Fibroblast of lung (primary cell): ENCODE results near the gene CCDC181. TPM values are rescaled to one million over a fixed set of nuclear protein-coding genes. Genes with fewer than 3 reads are reported as not detected.

Source experiments
- DNase-seq, 2 donors: peaks; one replicate each; pipeline versions ENCODE4 v3.0.0 to v3.0.0-alpha.2; 2010; ENCODE audit warnings: low read depth in 2 of 2
- H2AFZ ChIP-seq: 2 replicates; pipeline ENCODE4 v1.5.1; 2012; ENCODE audit warnings: low read length, control low read depth, inconsistent platforms
- H3K27ac ChIP-seq: 2 replicates; pipeline ENCODE4 v1.5.1; 2011; ENCODE audit warnings: low read length, control low read depth; ENCODE audit not compliant: insufficient read depth
- H3K27me3 ChIP-seq: 2 replicates; pipeline ENCODE4 v1.5.1; 2011; ENCODE audit warnings: mild to moderate bottlenecking, low read length; ENCODE audit not compliant: control insufficient read depth, insufficient read depth
- H3K36me3 ChIP-seq: 2 replicates; pipeline ENCODE4 v1.5.1; 2011; ENCODE audit warnings: low read length; ENCODE audit not compliant: control insufficient read depth, insufficient read depth
- H3K4me1 ChIP-seq: 2 replicates; pipeline ENCODE4 v1.5.1; 2011; ENCODE audit warnings: low read length; ENCODE audit not compliant: control insufficient read depth, insufficient read depth; ENCODE audit errors: extremely low read depth
- H3K4me2 ChIP-seq: 2 replicates; pipeline ENCODE4 v1.5.1; 2011; ENCODE audit warnings: low read length, control low read depth; ENCODE audit not compliant: insufficient read depth; ENCODE audit errors: extremely low read depth
- H3K4me3 ChIP-seq, 4 experiments: fragments of 200-600 bp in 1 of 4; sonication (generic) in 1 of 4; replicated peaks in 1 of 4; 2 replicates each; pipeline ENCODE4 v1.5.1; 2011 to 2016; ENCODE audit warnings: low read length in 4 of 4, low read depth in 3 of 4, mild to moderate bottlenecking in 3 of 4, control low read depth in 2 of 4, inconsistent platforms in 1 of 4, mixed read lengths in 1 of 4; ENCODE audit not compliant: insufficient read depth in 1 of 4; ENCODE audit errors: control extremely low read depth in 1 of 4
- H3K79me2 ChIP-seq: 2 replicates; pipeline ENCODE4 v1.5.1; 2012; ENCODE audit warnings: mild to moderate bottlenecking, low read length, inconsistent platforms; ENCODE audit not compliant: control insufficient read depth, insufficient read depth
- H3K9ac ChIP-seq: 2 replicates; pipeline ENCODE4 v1.5.1; 2011; ENCODE audit warnings: mild to moderate bottlenecking, low read length, control low read depth; ENCODE audit not compliant: insufficient read depth
- H3K9me3 ChIP-seq: 2 replicates; pipeline ENCODE4 v1.5.1; 2012; ENCODE audit warnings: low read depth, low read length; ENCODE audit not compliant: control insufficient read depth, insufficient read depth
- H4K20me1 ChIP-seq: 2 replicates; pipeline ENCODE4 v1.5.1; 2011; ENCODE audit warnings: low read length; ENCODE audit not compliant: control insufficient read depth, insufficient read depth; ENCODE audit errors: extremely low read depth
- EZH2 ChIP-seq: IDR thresholded peaks from 2 replicates; pipeline ENCODE4 v1.5.1; 2012; ENCODE audit warnings: low read length, control low read depth, mild to moderate bottlenecking; ENCODE audit errors: missing control alignments
- polyA plus RNA-seq, 2 donors: library from polyadenylated mRNA; depleted of rRNA in 1 of 2; stranded (reverse) in 1 of 2; unstranded in 1 of 2; fragments of >200 nt; gene quantifications; 2 replicates each; pipeline ENCODE4 v1.2.1, GENCODE V29; 2011 to 2012; ENCODE audit warnings: missing spikeins in 1 of 2
- total RNA-seq: library from RNA; depleted of rRNA; stranded (reverse); fragments of >200 nt; gene quantifications from 2 replicates; pipeline ENCODE4 v1.2.1, GENCODE V29; 2014
- TF ChIP-seq, protein P1 (sequence below), 2 donors: IDR thresholded peaks in 1 of 2; conservative IDR thresholded peaks in 1 of 2; 1 replicate in 1 of 2; 2 replicates in 1 of 2; pipeline ENCODE4 v1.5.1; 2011 to 2012; ENCODE audit warnings: low read length in 2 of 2, control low read depth in 1 of 2, inconsistent platforms in 1 of 2, low read depth in 1 of 2, mild to moderate bottlenecking in 1 of 2

The CCDC181 gene
- total and polyA plus RNA-seq, 2 donors (not counting 1 experiment from before 2014, with no cell fraction given) = 0.40 to 0.66 TPM

DNA sequence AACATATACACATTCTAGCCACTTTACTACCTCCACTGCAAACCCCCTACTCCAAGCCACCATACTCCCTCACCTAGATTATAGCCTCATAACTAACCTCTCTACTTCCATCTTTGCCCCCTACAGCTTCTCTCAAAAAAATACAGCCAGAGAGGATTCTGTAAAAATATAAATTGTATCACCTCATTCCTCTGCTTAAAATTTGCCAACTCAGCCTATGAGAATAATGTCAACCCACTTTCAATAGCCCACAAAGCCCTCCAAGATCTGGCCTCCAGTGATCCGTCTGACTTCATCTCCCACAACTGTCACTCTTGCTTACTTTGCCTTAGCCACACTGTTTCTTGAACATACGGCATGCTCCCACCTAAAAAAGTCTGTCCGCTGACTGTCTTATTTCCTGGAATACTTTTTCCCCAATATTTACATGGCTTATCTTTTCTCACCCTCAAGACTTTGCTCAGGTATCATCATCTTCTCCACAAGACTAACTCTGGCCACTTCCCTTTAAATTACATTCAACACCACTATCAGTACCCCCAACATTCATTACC is 81.2 kb downstream of the CCDC181 start:
- no peak for DNase-seq
- no peaks in the 10 kb centered on the region for H3K4me1 ChIP-seq
- H3K27ac ChIP-seq = no peak overlapping the region
- H3K4me3 ChIP-seq = no peak overlapping the region
- no peaks in the 10 kb centered on the region for H3K9me3 ChIP-seq
- H3K79me2 ChIP-seq = no peaks in the 10 kb centered on the region
- no peak overlapping the region for H3K4me2 ChIP-seq
- H3K36me3 ChIP-seq = no peaks in the 10 kb centered on the region
- no peaks in the 10 kb centered on the region for H4K20me1 ChIP-seq
- no peak overlapping the region for H3K9ac ChIP-seq
- H2AFZ ChIP-seq = no peak overlapping the region
- TF ChIP-seq, protein P1, sequence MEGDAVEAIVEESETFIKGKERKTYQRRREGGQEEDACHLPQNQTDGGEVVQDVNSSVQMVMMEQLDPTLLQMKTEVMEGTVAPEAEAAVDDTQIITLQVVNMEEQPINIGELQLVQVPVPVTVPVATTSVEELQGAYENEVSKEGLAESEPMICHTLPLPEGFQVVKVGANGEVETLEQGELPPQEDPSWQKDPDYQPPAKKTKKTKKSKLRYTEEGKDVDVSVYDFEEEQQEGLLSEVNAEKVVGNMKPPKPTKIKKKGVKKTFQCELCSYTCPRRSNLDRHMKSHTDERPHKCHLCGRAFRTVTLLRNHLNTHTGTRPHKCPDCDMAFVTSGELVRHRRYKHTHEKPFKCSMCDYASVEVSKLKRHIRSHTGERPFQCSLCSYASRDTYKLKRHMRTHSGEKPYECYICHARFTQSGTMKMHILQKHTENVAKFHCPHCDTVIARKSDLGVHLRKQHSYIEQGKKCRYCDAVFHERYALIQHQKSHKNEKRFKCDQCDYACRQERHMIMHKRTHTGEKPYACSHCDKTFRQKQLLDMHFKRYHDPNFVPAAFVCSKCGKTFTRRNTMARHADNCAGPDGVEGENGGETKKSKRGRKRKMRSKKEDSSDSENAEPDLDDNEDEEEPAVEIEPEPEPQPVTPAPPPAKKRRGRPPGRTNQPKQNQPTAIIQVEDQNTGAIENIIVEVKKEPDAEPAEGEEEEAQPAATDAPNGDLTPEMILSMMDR (conservative IDR thresholded peaks at IDR 0.05 in 1 of 2, IDR thresholded peaks at IDR 0.05 in 1 of 2; ENCODE audit: low read depth in 1 of 2, low read length in 2 of 2) = no peak
- TF ChIP-seq EZH2 = no peak
- H3K27me3 ChIP-seq = no peaks in the 10 kb centered on the region

- Histone ChIP-seq H3K27ac (no peak overlapping the region), H3K27me3 (no peaks in the 10 kb centered on the region), H3K9ac (no peak overlapping the region), H3K4me2 (no peak overlapping the region), H3K4me3 (no peak overlapping the region), H3K36me3 (no peaks in the 10 kb centered on the region), H4K20me1 (no peaks in the 10 kb centered on the region), H3K9me3 (no peaks in the 10 kb centered on the region), H3K79me2 (no peaks in the 10 kb centered on the region), H3K4me1 (no peaks in the 10 kb centered on the region), H2AFZ (no peak overlapping the region)
- TF ChIP-seq, protein P1 (conservative IDR thresholded peaks at IDR 0.05 in 1 of 2, IDR thresholded peaks at IDR 0.05 in 1 of 2; ENCODE audit: low read depth in 1 of 2, low read length in 2 of 2) = no peak
- TF ChIP-seq EZH2 = no peak
- no peak for DNase-seq
Measured at GRCh38 chr1:169345511-169345910, 81.8 kb downstream of the CCDC181 start.

Other genes with a start within 250 kb of the CCDC181 start
- 21.0 and 24.7 TPM in 2 replicates for gene NME7, start 59.7 kb downstream of the CCDC181 start, total RNA-seq
- gene NME7, start 59.7 kb downstream of the CCDC181 start, polyA plus RNA-seq = 30.8 and 37.5 TPM in 2 replicates
- 23.9 and 27.1 TPM in 2 replicates for gene BLZF1, start 59.3 kb downstream of the CCDC181 start, total RNA-seq
- 23.2 and 28.0 TPM in 2 replicates for gene BLZF1, start 59.3 kb downstream of the CCDC181 start, polyA plus RNA-seq
- 8.5 and 8.9 TPM in 2 replicates for gene SLC19A2, start 58.5 kb upstream of the CCDC181 start, total RNA-seq
- 4.5 and 5.2 TPM in 2 replicates for gene SLC19A2, start 58.5 kb upstream of the CCDC181 start, polyA plus RNA-seq
- gene F5, start 159.0 kb upstream of the CCDC181 start, total RNA-seq = under 0.01 and 0.26 TPM in 2 replicates
- gene F5, start 159.0 kb upstream of the CCDC181 start, polyA plus RNA-seq = not detected in 2 replicates
- gene SELP, start 202.7 kb upstream of the CCDC181 start, total RNA-seq = not detected in 2 replicates
- not detected in 2 replicates for gene SELP, start 202.7 kb upstream of the CCDC181 start, polyA plus RNA-seq